CD8-positive, alpha-beta memory T cell (primary cell): ENCODE data around the gene C5orf47. TPM values are rescaled to one million over a fixed set of nuclear protein-coding genes. Genes with fewer than 3 reads are reported as not detected.
"Not testable (repeated sequence)": the region's sequence is repeated elsewhere in the genome, so short reads cannot be mapped to it uniquely, and the experiment has no call there.

Experiments used
- CTCF ChIA-PET: fragments of 350-600 bp; sonication (Branson Sonifier 250); formaldehyde crosslinking; loops from one replicate; lab custom pipeline; 2021; ENCODE audit warnings: antibody characterized with exemption; lab: Charles Lee
- POLR2A ChIA-PET: fragments of 350-600 bp; sonication (Branson Sonifier 250); formaldehyde crosslinking; loops from one replicate; lab custom pipeline; 2021; ENCODE audit warnings: antibody characterized with exemption; lab: Charles Lee
- DNase-seq, 5 donors: peaks; one replicate each; pipeline versions ENCODE4 v3.0.0 to v3.0.0-alpha.2; 2020 to 2022; ENCODE audit warnings: mixed read lengths in 1 of 5
- H3K27ac ChIP-seq: one replicate; pipeline ENCODE4 v1.7.0; 2013; ENCODE audit warnings: low read depth, mild to moderate bottlenecking, low read length, moderate library complexity
- H3K27me3 ChIP-seq: 2 replicates; pipeline ENCODE4 v1.7.0; 2013; ENCODE audit warnings: low read length, mild to moderate bottlenecking; ENCODE audit not compliant: insufficient read depth, poor library complexity, severe bottlenecking
- H3K36me3 ChIP-seq: 2 replicates; pipeline ENCODE4 v1.7.0; 2013; ENCODE audit warnings: mild to moderate bottlenecking, low read length, moderate library complexity; ENCODE audit not compliant: insufficient read depth
- H3K4me1 ChIP-seq: 2 replicates; pipeline ENCODE4 v1.7.0; 2013; ENCODE audit warnings: mild to moderate bottlenecking, low read length, moderate library complexity; ENCODE audit not compliant: insufficient read depth
- H3K4me3 ChIP-seq: 2 replicates; pipeline ENCODE4 v1.7.0; 2013; ENCODE audit warnings: mild to moderate bottlenecking, low read length
- H3K9me3 ChIP-seq: 2 replicates; pipeline ENCODE4 v1.7.0; 2013; ENCODE audit warnings: mild to moderate bottlenecking, low read length
- H3K27ac Mint-ChIP-seq, 8 donors: one replicate each; pipeline ENCODE4 v1.8.0; 2020 to 2021; ENCODE audit warnings: mixed read lengths in 8 of 8, mild to moderate bottlenecking in 6 of 8, inconsistent platforms in 3 of 8, moderate library complexity in 3 of 8
- H3K27me3 Mint-ChIP-seq, 2 donors: one replicate each; pipeline ENCODE4 v1.8.0; 2020 to 2021; ENCODE audit warnings: mixed read lengths in 2 of 2, mild to moderate bottlenecking in 1 of 2, moderate library complexity in 1 of 2
- H3K36me3 Mint-ChIP-seq, 3 donors: one replicate each; pipeline ENCODE4 v1.8.0; 2020 to 2021; ENCODE audit warnings: mixed read lengths in 3 of 3, inconsistent platforms in 1 of 3, mild to moderate bottlenecking in 1 of 3
- H3K4me1 Mint-ChIP-seq, 3 donors: one replicate each; pipeline ENCODE4 v1.8.0; 2020 to 2021; ENCODE audit warnings: mixed read lengths in 3 of 3, inconsistent platforms in 1 of 3, mild to moderate bottlenecking in 1 of 3
- H3K4me3 Mint-ChIP-seq, 7 donors: one replicate each; pipeline ENCODE4 v1.8.0; 2020 to 2021; ENCODE audit warnings: mixed read lengths in 7 of 7, mild to moderate bottlenecking in 6 of 7, moderate library complexity in 4 of 7, inconsistent platforms in 2 of 7
- H3K9me3 Mint-ChIP-seq, 5 donors: one replicate each; pipeline ENCODE4 v1.8.0; 2020 to 2022; ENCODE audit warnings: mixed read lengths in 5 of 5, mild to moderate bottlenecking in 3 of 5, moderate library complexity in 2 of 5, inconsistent platforms in 1 of 5
- polyA plus RNA-seq: library from polyadenylated mRNA; unstranded; fragments of 300-500 nt; fragmentation: Illumina TruSeq; gene quantifications from one replicate; pipeline ENCODE4 v1.2.3, GENCODE V29; 2021
- total RNA-seq, 2 experiments: library from RNA; stranded (reverse); gene quantifications; one replicate each; pipeline ENCODE4 v1.2.3, GENCODE V29; 2021

The C5orf47 gene
- total and polyA plus RNA-seq, 3 experiments from 2014 or later: not detected

DNA sequence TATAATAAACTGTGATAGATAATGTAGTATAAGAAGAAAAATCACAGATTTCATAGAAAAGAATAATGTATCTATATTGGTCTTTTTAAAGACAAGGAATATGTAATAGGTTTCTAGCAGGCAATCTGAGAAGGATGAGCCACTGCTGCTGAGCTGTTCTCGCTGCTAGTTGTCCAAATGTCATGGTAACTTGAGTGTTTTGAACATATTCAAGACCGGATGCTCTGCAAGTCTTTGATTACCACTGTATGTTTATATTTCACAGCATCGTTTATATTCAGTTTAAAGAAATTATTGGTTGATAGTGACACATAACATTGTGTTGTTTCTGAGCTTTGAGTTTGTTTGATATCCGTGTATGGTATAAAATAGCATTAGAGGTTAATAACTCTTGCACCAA, 9.6 kb downstream of the C5orf47 start:
- CTCF ChIA-PET: no interaction called here
- no peaks in the 10 kb centered on the region for H3K4me1 Mint-ChIP-seq
- H3K4me3 ChIP-seq: no peak overlapping the region
- no peaks in the 10 kb centered on the region for H3K27me3 ChIP-seq
- H3K4me1 ChIP-seq: no peaks in the 10 kb centered on the region
- POLR2A ChIA-PET: no interaction called here
- peaks cover 5 to 31% of the 10 kb centered on the region in 2 donors for H3K27me3 Mint-ChIP-seq
- no peak overlapping the region for H3K27ac ChIP-seq
- no peaks in the 10 kb centered on the region for H3K36me3 ChIP-seq
- H3K36me3 Mint-ChIP-seq: no peaks in the 10 kb centered on the region
- DNase-seq: no peak
- no peak overlapping the region for H3K4me3 Mint-ChIP-seq
- no peak overlapping the region for H3K27ac Mint-ChIP-seq
- no peaks in the 10 kb centered on the region for H3K9me3 Mint-ChIP-seq
- no peaks in the 10 kb centered on the region for H3K9me3 ChIP-seq

DNA sequence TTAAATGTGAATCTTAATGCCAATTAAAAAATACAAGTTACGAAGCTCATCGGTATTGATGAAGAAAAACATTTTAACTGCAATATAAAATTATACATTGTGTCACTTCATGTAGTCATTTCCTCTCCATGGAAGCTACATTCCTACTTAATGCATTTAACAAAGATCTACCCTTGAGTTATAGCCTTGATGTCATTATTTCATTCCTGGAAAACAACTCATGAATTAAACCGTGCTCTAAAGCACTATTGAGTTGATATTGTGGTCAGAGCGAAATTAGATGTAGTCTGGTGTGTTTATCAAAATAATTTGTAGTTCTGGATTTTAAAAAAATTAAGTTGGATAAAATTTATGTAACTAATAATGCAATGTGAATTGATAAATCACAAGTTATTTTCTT, 11.1 kb downstream of the C5orf47 start:
- Histone ChIP-seq H3K36me3 (no peaks in the 10 kb centered on the region), H3K27ac (no peak overlapping the region), H3K9me3 (no peaks in the 10 kb centered on the region), H3K4me3 (no peak overlapping the region), H3K27me3 (no peaks in the 10 kb centered on the region), H3K4me1 (no peaks in the 10 kb centered on the region)
- H3K4me3 Mint-ChIP-seq: no peak overlapping the region
- H3K27me3 Mint-ChIP-seq: peaks cover 5 to 33% of the 10 kb centered on the region in 2 donors
- POLR2A ChIA-PET: no interaction called here
- CTCF ChIA-PET: no interaction called here
- DNase-seq: no peak
- no peak overlapping the region for H3K27ac Mint-ChIP-seq
- H3K4me1 Mint-ChIP-seq: no peaks in the 10 kb centered on the region
- no peaks in the 10 kb centered on the region for H3K36me3 Mint-ChIP-seq
- no peaks in the 10 kb centered on the region for H3K9me3 Mint-ChIP-seq

DNA sequence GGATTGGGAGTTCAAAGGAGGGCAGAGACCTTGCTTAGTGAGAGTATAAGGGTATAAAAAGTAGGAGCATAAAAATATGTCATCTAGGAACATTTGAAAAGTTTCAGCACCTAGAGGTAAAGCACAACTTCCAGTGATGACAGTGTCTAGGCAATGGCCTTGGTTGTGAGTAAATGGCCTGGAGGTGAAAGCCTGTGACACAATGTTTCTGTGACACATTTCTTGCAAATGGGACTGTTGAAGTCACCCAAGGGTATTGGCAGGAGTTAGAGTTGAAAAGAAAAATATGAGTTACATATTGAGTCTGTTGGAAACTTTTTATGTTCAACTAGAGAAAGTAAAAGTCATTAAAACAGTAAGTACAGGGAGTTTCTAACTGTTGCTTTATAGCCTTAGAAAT, 14.8 kb downstream of the C5orf47 start:
- no peak overlapping the region for H3K27ac Mint-ChIP-seq
- peaks cover 5 to 28% of the 10 kb centered on the region in 2 donors for H3K27me3 Mint-ChIP-seq
- Histone ChIP-seq H3K4me1 (no peaks in the 10 kb centered on the region), H3K4me3 (no peak overlapping the region), H3K9me3 (no peaks in the 10 kb centered on the region), H3K27me3 (no peaks in the 10 kb centered on the region), H3K27ac (no peak overlapping the region), H3K36me3 (no peaks in the 10 kb centered on the region)
- H3K9me3 Mint-ChIP-seq: no peaks in the 10 kb centered on the region
- H3K4me3 Mint-ChIP-seq: no peak overlapping the region
- no peak for DNase-seq
- POLR2A ChIA-PET: no interaction called here
- H3K36me3 Mint-ChIP-seq: no peaks in the 10 kb centered on the region
- no peaks in the 10 kb centered on the region for H3K4me1 Mint-ChIP-seq
- CTCF ChIA-PET: no interaction called here

DNA sequence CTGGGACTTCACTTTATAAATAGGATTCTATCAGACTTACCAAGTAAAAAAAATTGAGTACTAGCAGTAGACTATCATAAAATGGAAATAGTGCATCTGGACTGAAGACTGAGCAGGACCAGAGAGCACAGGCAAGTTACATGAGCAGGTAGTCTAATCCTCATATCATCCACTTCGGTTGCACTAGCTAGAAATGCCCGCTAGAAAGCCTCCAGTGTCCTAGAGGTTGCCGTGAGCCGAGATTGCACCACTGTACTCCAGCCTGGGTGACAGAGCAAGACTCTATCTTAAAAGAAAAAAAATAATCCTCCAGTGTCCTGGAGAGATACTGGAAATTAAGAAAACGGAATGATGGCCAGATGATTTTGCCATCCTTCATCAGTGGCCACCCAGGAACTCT, 20.0 kb downstream of the C5orf47 start:
- Mint-ChIP-seq H3K27ac (no peak overlapping the region), H3K4me3 (no peak overlapping the region), H3K9me3 (no peaks in the 10 kb centered on the region), H3K4me1 (no peaks in the 10 kb centered on the region), H3K36me3 (no peaks in the 10 kb centered on the region), H3K27me3 (peaks cover 8 to 25% of the 10 kb centered on the region in 2 donors)
- no peaks in the 10 kb centered on the region for H3K4me1 ChIP-seq
- no peak overlapping the region for H3K27ac ChIP-seq
- CTCF ChIA-PET: no interaction called here
- H3K27me3 ChIP-seq: no peaks in the 10 kb centered on the region
- no peaks in the 10 kb centered on the region for H3K9me3 ChIP-seq
- no peak overlapping the region for H3K4me3 ChIP-seq
- POLR2A ChIA-PET: no interaction called here
- H3K36me3 ChIP-seq: no peaks in the 10 kb centered on the region
- no peak for DNase-seq

DNA sequence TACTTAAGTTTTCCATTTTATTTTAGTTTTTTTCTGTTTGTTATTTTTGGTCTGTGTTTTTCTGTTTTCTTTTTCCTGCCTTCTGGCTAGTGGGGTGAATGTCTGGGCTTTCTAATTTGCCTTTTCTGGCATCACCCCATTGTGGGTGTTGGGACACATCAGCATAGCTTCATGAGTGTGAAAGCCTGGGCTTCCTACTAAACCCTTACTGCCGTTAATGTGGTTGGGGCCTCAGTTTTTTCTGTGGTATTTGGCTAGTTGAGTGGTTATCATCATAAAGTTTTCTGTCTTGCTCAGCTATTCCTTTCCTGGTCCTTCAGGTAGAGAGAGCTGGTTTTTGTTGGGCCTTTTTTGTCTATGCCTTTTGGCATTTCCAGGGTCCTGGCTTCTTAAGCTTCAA, 21.4 kb downstream of the C5orf47 start:
- H3K36me3 ChIP-seq: no peaks in the 10 kb centered on the region

DNA sequence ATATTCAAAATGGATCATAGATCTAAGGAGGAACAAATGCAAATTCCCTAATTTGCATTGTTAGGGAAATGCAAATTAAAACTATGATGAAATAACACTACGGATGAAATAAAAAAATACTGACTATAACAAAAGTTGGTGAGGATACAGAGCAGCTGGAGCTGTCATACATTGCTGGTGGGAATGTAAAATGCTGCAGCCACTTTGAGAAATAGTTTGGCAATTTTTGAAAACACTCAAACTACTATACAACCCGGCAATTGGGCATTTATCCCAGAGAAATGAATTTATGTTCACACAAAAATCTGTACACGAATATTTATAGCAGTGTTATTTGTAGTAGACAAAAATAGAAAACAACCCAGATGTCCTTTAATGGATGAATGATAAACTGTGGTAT, 22.5 kb downstream of the C5orf47 start:
- Histone ChIP-seq H3K9me3 (no peaks in the 10 kb centered on the region), H3K4me1 (no peaks in the 10 kb centered on the region), H3K27ac (no peak overlapping the region), H3K4me3 (no peak overlapping the region), H3K36me3 (no peaks in the 10 kb centered on the region), H3K27me3 (no peaks in the 10 kb centered on the region)
- Mint-ChIP-seq H3K27me3 (peaks cover 8 to 13% of the 10 kb centered on the region in 2 donors), H3K4me1 (no peaks in the 10 kb centered on the region), H3K27ac (no peak overlapping the region), H3K4me3 (no peak overlapping the region), H3K36me3 (no peaks in the 10 kb centered on the region), H3K9me3 (no peaks in the 10 kb centered on the region)
- CTCF ChIA-PET: no interaction called here
- POLR2A ChIA-PET: no interaction called here
- no peak for DNase-seq

More for the DNA sequence above, 21.4 kb downstream of the C5orf47 start:
- no peak overlapping the region for H3K27ac Mint-ChIP-seq
- H3K4me3 Mint-ChIP-seq: no peak overlapping the region
- H3K27ac ChIP-seq: no peak overlapping the region
- no peaks in the 10 kb centered on the region for H3K9me3 Mint-ChIP-seq
- H3K27me3 Mint-ChIP-seq: peaks cover 8 to 19% of the 10 kb centered on the region in 2 donors
- POLR2A ChIA-PET: no interaction called here
- no peaks in the 10 kb centered on the region for H3K4me1 ChIP-seq
- H3K4me3 ChIP-seq: no peak overlapping the region
- H3K36me3 Mint-ChIP-seq: no peaks in the 10 kb centered on the region
- no peaks in the 10 kb centered on the region for H3K27me3 ChIP-seq
- DNase-seq: no peak
- CTCF ChIA-PET: no interaction called here
- no peaks in the 10 kb centered on the region for H3K9me3 ChIP-seq
- no peaks in the 10 kb centered on the region for H3K4me1 Mint-ChIP-seq

DNA sequence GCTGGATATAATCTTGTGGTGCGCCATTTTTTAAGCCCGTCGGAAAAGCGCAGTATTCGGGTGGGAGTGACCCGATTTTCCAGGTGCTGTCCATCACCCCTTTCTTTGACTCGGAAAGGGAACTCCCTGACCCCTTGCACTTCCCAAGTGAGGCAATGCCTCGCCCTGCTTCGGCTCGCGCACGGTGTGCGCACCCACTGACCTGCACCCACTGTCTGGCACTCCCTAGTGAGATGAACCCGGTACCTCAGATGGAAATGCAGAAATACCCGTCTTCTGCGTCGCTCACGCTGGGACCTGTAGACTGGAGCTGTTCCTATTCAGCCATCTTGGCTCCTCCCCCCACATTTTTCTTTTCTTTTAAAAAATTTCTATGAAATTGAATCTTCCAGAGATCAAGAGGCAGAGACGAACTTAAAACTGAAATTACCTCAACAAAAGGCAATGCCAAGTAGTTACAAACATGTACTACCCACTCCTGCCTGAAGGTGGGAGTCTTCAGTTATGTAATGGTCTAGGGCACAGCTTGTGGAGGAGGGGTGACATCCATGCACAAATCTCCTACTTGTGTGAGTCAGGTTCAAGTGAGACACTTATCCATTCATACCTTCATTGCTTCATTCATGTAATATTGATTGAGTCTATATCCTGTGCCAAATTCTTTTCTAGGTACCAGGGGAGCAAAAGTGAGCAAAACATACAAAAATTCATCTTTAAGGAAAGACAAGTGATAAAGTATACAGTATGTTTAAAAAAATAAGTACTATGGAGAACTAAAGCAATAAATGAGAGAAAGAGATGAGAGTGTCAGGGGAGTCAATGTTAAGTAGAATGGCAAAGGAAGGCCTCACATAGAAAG, 31.3 kb downstream of the C5orf47 start:
- not testable (repeated sequence) for H3K27me3 ChIP-seq
- peaks cover 21 to 31% of the 10 kb centered on the region in 2 donors for H3K27me3 Mint-ChIP-seq

DNA sequence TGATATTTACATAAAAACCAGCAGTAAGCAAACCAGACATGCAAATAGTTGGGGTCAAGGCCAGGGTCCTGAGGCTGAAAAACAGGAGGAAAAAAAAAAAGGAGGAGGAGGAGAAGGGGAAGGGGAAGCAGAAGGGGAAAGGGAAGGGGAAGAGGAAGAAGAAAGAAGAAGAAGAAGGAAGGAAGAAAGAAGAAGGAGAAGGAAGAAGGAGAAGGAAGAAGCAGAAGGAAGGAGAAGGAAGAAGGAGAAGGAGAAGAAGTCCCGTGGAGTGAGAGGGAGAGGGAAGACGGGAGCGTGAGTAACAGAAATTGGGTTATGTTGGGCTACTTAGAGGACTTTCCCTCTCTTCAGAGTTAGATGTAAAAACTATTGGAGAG, 31.9 kb downstream of the C5orf47 start:
- POLR2A ChIA-PET: no interaction called here
- Mint-ChIP-seq H3K4me3 (no peak overlapping the region), H3K4me1 (no peaks in the 10 kb centered on the region), H3K9me3 (peaks cover 0 to 12% (median 7%) of the 10 kb centered on the region in 5 donors), H3K27me3 (peaks cover 21 to 31% of the 10 kb centered on the region in 2 donors), H3K27ac (no peak overlapping the region), H3K36me3 (peaks cover 0 to 4% (median 0%) of the 10 kb centered on the region in 3 donors)
- Histone ChIP-seq H3K36me3 (no peaks in the 10 kb centered on the region), H3K4me3 (no peak overlapping the region), H3K9me3 (no peaks in the 10 kb centered on the region), H3K27me3 (no peaks in the 10 kb centered on the region), H3K4me1 (no peaks in the 10 kb centered on the region), H3K27ac (no peak overlapping the region)
- CTCF ChIA-PET: no interaction called here
- DNase-seq: no peak

More for the DNA sequence above, 31.3 kb downstream of the C5orf47 start:
- CTCF ChIA-PET, H3K36me3 ChIP-seq, H3K27ac Mint-ChIP-seq, POLR2A ChIA-PET, H3K27ac ChIP-seq, H3K36me3 Mint-ChIP-seq, H3K4me3 Mint-ChIP-seq, H3K4me3 ChIP-seq, H3K4me1 Mint-ChIP-seq, H3K9me3 ChIP-seq, DNase-seq, H3K4me1 ChIP-seq: not testable (repeated sequence)
- peaks cover 0 to 12% (median 7%) of the 10 kb centered on the region in 5 donors for H3K9me3 Mint-ChIP-seq
